Measurements from ENCODE around the gene FARSA. TPM values are rescaled to one million over a fixed set of nuclear protein-coding genes. Genes with fewer than 3 reads are reported as not detected.
A peak's percentile ranks its signal among the peaks of the same experiment; 100 is the strongest.

Gene FARSA
- polyA plus RNA-seq, 1 experiment = 13.5 TPM

- ChIA-PET POLR2A (interaction anchor here (0.5 to 0.7 kb wide), 2 partner anchors 10 to 25 kb away, joined by 3 to 4 read pairs; no protein-coding TSS in a partner anchor), CTCF (no interaction called here)
- peak overlapping the region; percentile 99 for H3K4me3 ChIP-seq (ENCODE audit: low read depth, low read length)
- TF ChIP-seq, protein P1, sequence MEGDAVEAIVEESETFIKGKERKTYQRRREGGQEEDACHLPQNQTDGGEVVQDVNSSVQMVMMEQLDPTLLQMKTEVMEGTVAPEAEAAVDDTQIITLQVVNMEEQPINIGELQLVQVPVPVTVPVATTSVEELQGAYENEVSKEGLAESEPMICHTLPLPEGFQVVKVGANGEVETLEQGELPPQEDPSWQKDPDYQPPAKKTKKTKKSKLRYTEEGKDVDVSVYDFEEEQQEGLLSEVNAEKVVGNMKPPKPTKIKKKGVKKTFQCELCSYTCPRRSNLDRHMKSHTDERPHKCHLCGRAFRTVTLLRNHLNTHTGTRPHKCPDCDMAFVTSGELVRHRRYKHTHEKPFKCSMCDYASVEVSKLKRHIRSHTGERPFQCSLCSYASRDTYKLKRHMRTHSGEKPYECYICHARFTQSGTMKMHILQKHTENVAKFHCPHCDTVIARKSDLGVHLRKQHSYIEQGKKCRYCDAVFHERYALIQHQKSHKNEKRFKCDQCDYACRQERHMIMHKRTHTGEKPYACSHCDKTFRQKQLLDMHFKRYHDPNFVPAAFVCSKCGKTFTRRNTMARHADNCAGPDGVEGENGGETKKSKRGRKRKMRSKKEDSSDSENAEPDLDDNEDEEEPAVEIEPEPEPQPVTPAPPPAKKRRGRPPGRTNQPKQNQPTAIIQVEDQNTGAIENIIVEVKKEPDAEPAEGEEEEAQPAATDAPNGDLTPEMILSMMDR (IDR thresholded peaks at IDR 0.05; ENCODE audit: low read depth, low read length) = no peak
- no peaks in the 10 kb centered on the region; the same call in 1 of the 2 replicates for H3K9me3 ChIP-seq (ENCODE audit: control insufficient read depth, insufficient read depth, low read length)
- no peak for DNase-seq (ENCODE audit: low read depth, low spot score)
- H3K27ac ChIP-seq (ENCODE audit: low read depth, low read length) = no peak overlapping the region
- no peaks in the 10 kb centered on the region for H3K27me3 ChIP-seq (ENCODE audit: control insufficient read depth, insufficient read depth, low read length)
Observed at GRCh38 chr19:12940897-12941296, 7.4 kb upstream of the FARSA start.

- TF ChIP-seq, protein P1 (IDR thresholded peaks at IDR 0.05; ENCODE audit: low read depth, low read length) = no peak
- ChIA-PET CTCF (interaction anchor here (0.6 kb wide), 1 partner anchor 254 kb away, joined by 3 read pairs; no protein-coding TSS in a partner anchor), POLR2A (interaction anchor here (0.7 to 1.2 kb wide), 3 partner anchors 14 to 147 kb away, joined by 3 to 4 read pairs (median 3); partner anchors contain the start of gene GCDH)
- DNase-seq (ENCODE audit: low read depth, low spot score) = no peak
- Histone ChIP-seq H3K27me3 (ENCODE audit: control insufficient read depth, insufficient read depth, low read length) (no peaks in the 10 kb centered on the region), H3K4me3 (ENCODE audit: low read depth, low read length) (peak overlapping the region; percentile 99), H3K9me3 (ENCODE audit: control insufficient read depth, insufficient read depth, low read length) (no peaks in the 10 kb centered on the region; the same call in 1 of the 2 replicates), H3K27ac (ENCODE audit: low read depth, low read length) (peak overlapping the region; percentile 47)
Observed at GRCh38 chr19:12939975-12940423, 6.5 kb upstream of the FARSA start.

DNA sequence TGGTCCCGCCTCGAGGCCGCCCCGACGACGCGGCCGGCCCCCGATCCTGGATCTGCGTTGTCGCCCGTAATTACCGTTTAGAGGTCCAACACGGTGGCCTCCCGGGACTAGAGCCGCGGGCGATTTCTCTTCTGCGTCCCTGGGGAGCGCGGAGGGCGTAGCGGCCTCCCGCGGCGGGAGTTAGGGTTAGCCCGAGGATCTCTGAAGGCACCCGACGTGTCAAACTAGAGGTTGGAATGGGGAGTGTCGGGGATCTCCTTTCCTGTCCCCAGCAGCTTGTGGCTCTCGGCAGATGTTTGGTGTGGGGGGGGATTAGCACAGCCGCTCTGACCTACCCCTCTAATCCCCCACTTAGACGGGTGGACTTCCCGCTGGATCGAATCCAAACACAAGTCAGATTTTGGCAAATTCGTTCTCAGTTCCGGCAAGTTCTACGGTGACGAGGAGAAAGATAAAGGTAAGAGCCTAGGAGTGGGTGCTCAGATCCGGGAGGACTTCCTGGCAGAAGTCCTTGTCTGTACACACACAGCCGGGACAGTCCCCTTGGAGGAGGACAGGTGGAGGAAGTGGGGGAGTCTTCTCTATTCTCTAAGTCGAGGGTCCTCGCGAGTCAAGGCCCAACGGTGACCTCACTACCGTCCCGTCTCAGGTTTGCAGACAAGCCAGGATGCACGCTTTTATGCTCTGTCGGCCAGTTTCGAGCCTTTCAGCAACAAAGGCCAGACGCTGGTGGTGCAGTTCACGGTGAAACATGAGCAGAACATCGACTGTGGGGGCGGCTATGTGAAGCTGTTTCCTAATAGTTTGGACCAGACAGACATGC lies 5.5 kb upstream of the FARSA start:
- ChIA-PET POLR2A (interaction anchor here (0.7 to 1.2 kb wide), 3 partner anchors 15 to 146 kb away, joined by 3 to 4 read pairs (median 3); partner anchors contain the start of gene GCDH), CTCF (interaction anchor here (1.1 kb wide), 1 partner anchor 92 kb away, joined by 3 read pairs; no protein-coding TSS in a partner anchor)
- Histone ChIP-seq H3K27me3 (ENCODE audit: control insufficient read depth, insufficient read depth, low read length) (no peaks in the 10 kb centered on the region), H3K9me3 (ENCODE audit: control insufficient read depth, insufficient read depth, low read length) (no peaks in the 10 kb centered on the region; the same call in 1 of the 2 replicates), H3K4me3 (ENCODE audit: low read depth, low read length) (peak overlapping the region; percentile 99), H3K27ac (ENCODE audit: low read depth, low read length) (peak overlapping the region; percentile 61)
- DNase-seq (ENCODE audit: low read depth, low spot score) = no peak
- TF ChIP-seq, protein P1 (IDR thresholded peaks at IDR 0.05; ENCODE audit: low read depth, low read length) = no peak; the same call in 1 of the 2 replicates

DNA sequence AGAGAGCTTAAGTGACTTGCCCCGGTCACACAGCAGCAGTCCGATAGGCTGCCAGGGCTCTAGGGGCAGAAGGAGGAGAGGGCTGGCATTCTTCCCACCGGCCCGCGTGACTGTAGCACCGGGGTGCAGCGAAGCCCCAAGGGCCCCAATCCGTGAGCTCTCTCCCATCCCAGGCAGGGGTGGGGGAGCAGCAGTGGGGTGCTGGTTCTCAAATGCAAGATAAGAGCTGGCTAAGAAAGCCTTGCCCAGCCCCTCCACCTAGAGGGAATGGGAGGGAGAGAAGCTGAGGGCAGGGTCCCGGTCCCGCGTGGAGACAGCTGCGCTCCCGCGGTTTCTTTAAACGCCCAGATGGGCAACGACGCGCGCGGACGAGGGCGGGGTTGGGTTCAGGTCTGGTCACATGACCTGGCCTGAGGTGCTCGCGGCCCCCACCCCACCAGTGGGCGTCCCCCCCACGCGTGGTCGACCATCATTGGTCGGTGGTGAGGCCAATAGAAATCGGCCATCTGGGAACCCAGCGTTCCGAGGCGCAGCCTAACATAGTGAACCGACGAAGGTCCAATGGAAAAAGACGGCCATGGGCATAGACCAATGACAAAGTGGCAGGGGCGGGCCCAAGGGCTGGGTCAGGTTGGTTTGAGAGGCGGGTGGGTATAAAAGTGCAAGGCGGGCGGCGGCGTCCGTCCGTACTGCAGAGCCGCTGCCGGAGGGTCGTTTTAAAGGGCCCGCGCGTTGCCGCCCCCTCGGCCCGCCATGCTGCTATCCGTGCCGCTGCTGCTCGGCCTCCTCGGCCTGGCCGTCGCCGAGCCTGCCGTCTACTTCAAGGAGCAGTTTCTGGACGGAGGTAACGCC lies 4.6 kb upstream of the FARSA start, which contains the start of gene CALR:
CALR (plus strand) TSS at position 683 of the 852 bp plus-strand sequence; CDS start at position 754, 71 bp downstream.
- CTCF ChIA-PET = interaction anchor here (0.8 to 1.1 kb wide), 2 partner anchors 27 to 91 kb away, joined by 3 read pairs; no protein-coding TSS in a partner anchor
- POLR2A ChIA-PET = interaction anchor here (0.6 to 1.4 kb wide), 6 partner anchors 8 to 85 kb away, joined by 3 to 9 read pairs (median 3); partner anchors contain the start of genes RAD23A and SYCE2

More for the DNA sequence above, 4.6 kb upstream of the FARSA start, which contains the start of gene CALR:
- TF ChIP-seq, protein P1 (IDR thresholded peaks at IDR 0.05; ENCODE audit: low read depth, low read length) = no peak
- Histone ChIP-seq H3K27ac (ENCODE audit: low read depth, low read length) (peak within 1 kb of the TSS; percentile 61), H3K9me3 (ENCODE audit: control insufficient read depth, insufficient read depth, low read length) (no peaks in the 10 kb centered on the region; the same call in 1 of the 2 replicates), H3K27me3 (ENCODE audit: control insufficient read depth, insufficient read depth, low read length) (no peaks in the 10 kb centered on the region), H3K4me3 (ENCODE audit: low read depth, low read length) (peak within 1 kb of the TSS; percentile 99)
- peak; percentile 99 for DNase-seq (ENCODE audit: low read depth, low spot score)
